Measurements from ENCODE around the gene PPP1R37.
A peak's percentile ranks its signal among the peaks of the same experiment; 100 is the strongest.

Gene PPP1R37

DNA sequence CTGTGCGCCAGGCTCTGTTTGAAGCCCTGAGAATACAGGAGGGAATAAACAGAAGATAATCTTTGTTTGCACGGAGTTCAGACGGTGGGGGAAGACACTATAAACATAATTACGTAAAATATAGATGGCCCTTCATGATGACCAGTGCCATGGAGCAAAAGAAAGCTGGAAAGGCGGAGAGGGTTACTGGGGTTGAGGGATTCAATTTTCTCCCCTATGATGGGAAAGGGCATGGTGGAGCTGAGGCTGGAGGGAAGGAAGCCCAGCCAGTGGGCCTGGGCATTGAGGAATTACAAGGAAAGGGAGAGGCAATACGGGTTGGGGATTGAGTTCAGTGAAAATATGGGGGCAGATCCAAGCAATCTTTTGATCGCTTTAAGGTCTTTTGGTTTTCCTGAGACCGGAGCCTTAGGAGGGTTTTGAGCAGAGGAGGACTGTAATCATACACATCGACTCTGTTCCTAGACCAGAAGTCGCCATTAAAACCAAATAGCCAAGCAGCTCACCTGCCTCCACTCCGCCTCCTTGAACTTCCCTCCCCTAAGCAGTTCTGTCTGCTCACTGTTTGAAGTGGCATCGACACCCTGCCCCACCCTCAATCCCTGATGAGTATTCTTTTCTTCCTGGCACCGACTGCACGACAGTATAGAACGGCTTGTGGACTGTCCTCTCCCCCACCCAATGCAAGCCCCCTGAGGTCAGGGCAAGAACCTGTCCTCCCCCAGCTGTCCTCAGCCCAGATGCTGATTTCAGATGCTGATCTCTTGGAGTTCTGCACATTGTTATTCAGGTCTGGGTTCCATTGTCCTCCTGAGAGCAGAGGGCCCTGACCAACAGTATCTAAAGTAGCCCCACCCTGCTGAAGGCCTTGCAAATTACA is 15.9 kb upstream of the PPP1R37 start:
- no peaks in the 10 kb centered on the region for H3K27me3 Mint-ChIP-seq
- H3K36me3 Mint-ChIP-seq (ENCODE audit: low read depth), result peaks cover 48% of the 10 kb centered on the region
- no peaks in the 10 kb centered on the region for H3K9me3 Mint-ChIP-seq
- peak overlapping the region; percentile 84 for H3K4me3 Mint-ChIP-seq
- H3K4me1 Mint-ChIP-seq (ENCODE audit: low read depth), result peaks cover 48% of the 10 kb centered on the region
- H3K27ac Mint-ChIP-seq, result peak overlapping the region; percentile 82
- no peak for DNase-seq

DNA sequence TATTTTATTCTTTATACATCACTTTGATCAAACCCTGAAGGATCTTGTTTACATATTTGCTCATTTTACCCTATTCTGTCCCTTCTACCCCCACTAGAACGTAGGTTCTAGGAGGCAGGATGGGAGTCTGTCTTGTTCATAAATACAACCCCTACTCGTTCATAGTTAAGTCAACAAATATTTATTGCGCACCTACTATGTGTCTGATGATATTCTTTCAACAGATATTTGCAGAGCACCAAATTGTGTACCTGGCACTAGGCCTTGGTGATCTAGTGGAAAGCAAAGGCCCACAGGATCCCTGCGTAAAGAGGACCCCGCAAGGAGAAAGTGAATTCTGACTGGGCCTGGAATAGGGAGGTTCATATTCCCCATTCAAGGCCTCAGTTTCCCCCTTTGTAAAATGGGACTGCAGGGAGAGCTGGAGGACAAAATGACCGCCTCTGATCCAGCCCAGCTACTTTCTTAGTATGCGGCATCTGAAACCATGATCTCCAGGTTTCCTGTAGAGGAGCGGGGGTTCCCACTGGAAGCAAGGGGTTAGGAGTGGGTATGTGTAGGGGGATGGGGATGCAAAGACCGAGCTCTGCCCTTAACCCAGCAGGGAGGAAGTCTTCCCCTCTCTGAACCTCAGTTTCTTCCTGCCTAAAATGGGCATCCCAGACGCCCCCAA is 14.5 kb upstream of the PPP1R37 start:
- H3K4me1 Mint-ChIP-seq (ENCODE audit: low read depth), result peaks cover 52% of the 10 kb centered on the region

DNA sequence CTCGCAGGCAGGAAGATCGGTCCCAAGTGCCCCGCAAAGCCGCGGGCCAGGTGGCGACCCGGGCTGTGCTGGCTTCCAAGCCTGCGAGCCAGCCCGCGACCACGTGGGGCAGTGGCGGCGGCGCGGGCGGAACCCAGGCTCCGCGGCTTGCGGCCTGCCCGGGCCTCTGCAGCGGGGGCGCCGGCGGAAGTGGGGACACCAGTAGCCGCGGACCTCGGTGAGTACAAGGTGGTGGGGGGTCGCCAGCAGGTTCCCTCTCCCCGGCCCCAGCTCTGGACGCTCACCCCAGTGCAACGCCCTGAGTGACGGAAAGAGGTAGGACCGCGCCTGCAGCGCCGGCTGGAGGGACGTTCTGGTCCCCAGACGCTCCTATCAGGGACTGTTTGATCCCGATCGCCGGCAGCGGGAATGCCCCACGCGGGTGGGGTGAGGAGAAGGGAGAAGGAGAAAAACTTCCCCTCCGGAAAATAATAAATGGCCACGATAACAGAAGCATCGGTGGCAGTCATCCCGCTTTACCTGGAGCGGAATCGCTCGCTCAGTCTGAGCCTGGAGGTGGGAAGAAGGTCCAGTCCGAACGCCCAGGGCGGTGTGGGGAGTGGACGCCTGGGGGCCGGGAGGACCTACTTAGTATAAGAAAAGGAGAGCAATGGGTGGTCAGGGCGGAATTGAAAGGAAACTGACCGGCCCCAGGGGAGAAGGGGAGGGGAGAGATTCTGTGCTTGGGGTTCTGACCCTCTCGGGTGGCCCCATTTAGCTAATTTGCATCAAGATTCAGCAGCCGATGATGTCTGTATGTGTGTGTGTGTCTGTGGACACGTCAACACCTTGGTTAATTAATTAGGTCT is 13.7 kb upstream of the PPP1R37 start, which contains the start of gene GEMIN7:
Gene GEMIN7, plus strand, starts transcription at position 198 of the 848 bp plus-strand sequence. CDS start 10,855 bp downstream, outside the sequence.
- no peaks in the 10 kb centered on the region for H3K9me3 Mint-ChIP-seq
- H3K4me3 Mint-ChIP-seq, result peak within 1 kb of the TSS; percentile 98
- peaks cover 52% of the 10 kb centered on the region for H3K4me1 Mint-ChIP-seq (ENCODE audit: low read depth)
- H3K27me3 Mint-ChIP-seq, result no peaks in the 10 kb centered on the region
- H3K27ac Mint-ChIP-seq, result peak within 1 kb of the TSS; percentile 94
- DNase-seq, result peak; percentile 93
- H3K36me3 Mint-ChIP-seq (ENCODE audit: low read depth), result peaks cover 53% of the 10 kb centered on the region

More for the DNA sequence above, 14.5 kb upstream of the PPP1R37 start:
- Mint-ChIP-seq H3K9me3 (no peaks in the 10 kb centered on the region), H3K36me3 (ENCODE audit: low read depth) (peaks cover 52% of the 10 kb centered on the region), H3K27me3 (no peaks in the 10 kb centered on the region), H3K4me3 (peak overlapping the region; percentile 98), H3K27ac (peak overlapping the region; percentile 79)
- no peak for DNase-seq

DNA sequence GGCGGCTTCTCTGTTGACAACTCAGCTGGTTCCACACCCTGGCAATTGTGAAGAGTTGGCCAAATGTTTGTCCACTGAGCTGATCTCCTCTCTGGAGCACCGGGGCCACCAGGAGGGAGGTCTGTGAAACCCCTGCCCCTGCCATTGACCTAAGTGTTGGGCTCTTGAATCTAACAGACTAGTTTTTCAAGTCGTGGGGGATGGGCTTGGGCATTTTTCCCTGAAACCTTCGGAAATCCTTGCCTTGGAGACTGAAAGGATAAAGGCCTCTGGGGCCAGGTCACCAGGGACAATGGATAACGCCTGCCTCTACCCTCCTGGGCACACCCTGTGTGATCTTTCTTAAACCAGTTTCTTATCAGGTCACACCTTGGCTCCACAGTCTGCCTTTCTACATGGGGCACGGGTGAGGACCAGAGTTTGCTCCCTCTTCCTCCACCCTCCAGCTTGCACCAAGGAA is 13.0 kb upstream of the PPP1R37 start:
- Mint-ChIP-seq H3K4me1 (ENCODE audit: low read depth) (peaks cover 46% of the 10 kb centered on the region), H3K9me3 (no peaks in the 10 kb centered on the region), H3K36me3 (ENCODE audit: low read depth) (peaks cover 50% of the 10 kb centered on the region), H3K27me3 (no peaks in the 10 kb centered on the region), H3K27ac (peak overlapping the region; percentile 94), H3K4me3 (peak overlapping the region; percentile 98)
- DNase-seq, result no peak

DNA sequence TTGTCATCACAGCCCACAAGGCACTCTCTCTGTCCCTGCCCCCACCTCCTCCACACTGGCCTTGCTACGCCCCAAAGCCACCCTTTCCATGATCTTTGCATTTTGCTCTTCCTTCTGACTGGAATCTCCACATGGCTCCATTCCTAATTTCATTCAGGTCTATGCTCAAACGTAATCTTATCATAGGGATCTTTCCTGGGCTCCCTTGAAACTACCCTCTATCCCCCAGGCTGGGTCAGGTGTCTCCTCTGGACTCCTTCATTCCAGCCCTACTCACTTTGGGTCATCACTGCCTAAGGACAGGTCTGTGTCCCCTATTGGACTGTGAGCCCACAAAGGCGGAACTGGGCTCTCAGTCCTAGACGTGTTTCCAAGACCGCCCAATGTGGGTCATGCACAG is 10.8 kb upstream of the PPP1R37 start:
- Mint-ChIP-seq H3K27ac (peak overlapping the region; percentile 42), H3K4me3 (no peak overlapping the region), H3K36me3 (ENCODE audit: low read depth) (peaks cover 63% of the 10 kb centered on the region), H3K27me3 (no peaks in the 10 kb centered on the region), H3K9me3 (no peaks in the 10 kb centered on the region), H3K4me1 (ENCODE audit: low read depth) (peaks cover 49% of the 10 kb centered on the region)
- DNase-seq, result no peak

DNA sequence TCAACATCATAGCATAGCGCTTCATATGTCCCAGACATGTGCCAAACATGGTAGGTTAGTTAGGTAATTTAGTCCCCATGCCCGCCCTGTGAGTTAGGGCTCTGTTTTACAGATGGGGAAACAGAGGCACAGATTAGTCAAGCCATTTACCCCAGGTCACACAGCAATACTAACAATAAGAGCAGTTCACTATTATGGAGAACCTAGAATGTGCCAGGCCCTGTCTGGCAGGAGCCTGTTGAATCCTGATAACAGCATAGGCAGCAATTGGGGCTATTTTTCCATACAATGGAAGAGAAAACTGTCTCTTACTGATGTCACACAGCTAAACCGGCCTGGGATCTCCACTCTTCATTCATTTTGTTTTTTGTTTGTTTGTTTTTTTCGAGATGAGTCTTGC is 6.5 kb upstream of the PPP1R37 start:
- Mint-ChIP-seq H3K27me3 (no peaks in the 10 kb centered on the region), H3K27ac (peak overlapping the region; percentile 70), H3K9me3 (no peaks in the 10 kb centered on the region), H3K36me3 (ENCODE audit: low read depth) (peaks cover 83% of the 10 kb centered on the region), H3K4me3 (no peak overlapping the region), H3K4me1 (ENCODE audit: low read depth) (peaks cover 41% of the 10 kb centered on the region)
- DNase-seq, result no peak

DNA sequence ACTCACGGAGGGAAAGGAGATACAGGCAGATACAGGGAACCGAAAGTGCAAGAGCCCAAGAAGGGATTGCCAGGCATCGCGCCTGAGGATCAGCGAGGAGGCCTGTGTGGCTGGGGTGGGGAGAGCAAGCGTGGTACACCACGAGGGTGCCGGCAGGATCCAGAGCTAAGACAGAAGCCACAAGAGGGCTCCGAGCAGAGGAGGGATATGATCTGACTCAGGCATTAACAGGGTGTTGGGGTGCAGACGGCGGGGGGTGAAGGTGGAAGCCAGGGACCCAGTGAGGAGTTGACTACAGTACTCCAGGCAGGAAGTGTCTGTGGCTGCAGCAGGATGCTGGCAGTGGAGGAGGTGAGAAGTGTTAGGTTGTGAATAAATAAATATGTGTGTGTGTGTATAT is 5.4 kb upstream of the PPP1R37 start:
- peaks cover 81% of the 10 kb centered on the region for H3K36me3 Mint-ChIP-seq (ENCODE audit: low read depth)
- peak overlapping the region; percentile 13 for H3K4me3 Mint-ChIP-seq
- no peaks in the 10 kb centered on the region for H3K9me3 Mint-ChIP-seq
- peak; percentile 45 for DNase-seq
- peak overlapping the region; percentile 88 for H3K27ac Mint-ChIP-seq
- H3K4me1 Mint-ChIP-seq (ENCODE audit: low read depth), result peaks cover 36% of the 10 kb centered on the region
- no peaks in the 10 kb centered on the region for H3K27me3 Mint-ChIP-seq

DNA sequence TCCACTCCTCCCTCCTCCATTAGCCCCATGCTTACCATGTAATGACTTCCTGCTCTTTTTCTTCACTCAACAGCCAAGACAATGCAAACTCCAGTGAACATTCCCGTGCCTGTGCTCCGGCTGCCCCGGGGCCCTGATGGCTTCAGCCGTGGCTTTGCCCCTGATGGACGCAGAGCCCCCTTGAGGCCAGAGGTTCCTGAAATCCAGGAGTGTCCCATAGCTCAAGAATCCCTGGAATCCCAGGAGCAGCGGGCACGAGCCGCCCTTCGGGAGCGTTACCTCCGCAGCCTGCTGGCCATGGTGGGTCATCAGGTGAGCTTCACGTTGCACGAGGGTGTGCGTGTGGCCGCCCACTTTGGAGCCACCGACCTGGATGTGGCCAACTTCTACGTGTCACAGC is 2.9 kb upstream of the PPP1R37 start:
- Mint-ChIP-seq H3K4me3 (no peak overlapping the region), H3K36me3 (ENCODE audit: low read depth) (peaks cover 87% of the 10 kb centered on the region), H3K27ac (no peak overlapping the region), H3K4me1 (ENCODE audit: low read depth) (peaks cover 54% of the 10 kb centered on the region), H3K9me3 (no peaks in the 10 kb centered on the region), H3K27me3 (no peaks in the 10 kb centered on the region)
- no peak for DNase-seq

DNA sequence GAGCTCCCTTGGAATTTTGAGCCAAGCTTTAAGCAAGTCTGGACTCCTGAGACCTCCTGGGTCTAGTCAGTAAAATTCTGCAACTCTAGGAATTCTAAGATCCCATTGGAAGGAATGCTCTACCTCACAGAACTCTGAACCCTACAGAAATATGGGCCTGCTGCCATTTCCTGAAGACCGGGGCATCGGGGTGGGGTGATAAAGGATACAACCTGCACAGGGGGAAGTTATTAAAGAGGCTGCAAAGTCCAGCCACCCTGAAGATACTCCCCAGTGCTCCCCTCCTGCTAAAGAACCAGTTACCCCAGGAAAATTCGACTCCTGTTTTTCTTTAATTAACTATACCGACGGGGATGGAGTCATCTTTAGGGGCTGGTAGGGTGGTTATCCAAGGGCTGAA is 2.4 kb upstream of the PPP1R37 start:
- Mint-ChIP-seq H3K4me3 (no peak overlapping the region), H3K9me3 (no peaks in the 10 kb centered on the region), H3K27me3 (no peaks in the 10 kb centered on the region), H3K4me1 (ENCODE audit: low read depth) (peaks cover 56% of the 10 kb centered on the region), H3K27ac (peak overlapping the region; percentile 98), H3K36me3 (ENCODE audit: low read depth) (peaks cover 82% of the 10 kb centered on the region)
- no peak for DNase-seq

DNA sequence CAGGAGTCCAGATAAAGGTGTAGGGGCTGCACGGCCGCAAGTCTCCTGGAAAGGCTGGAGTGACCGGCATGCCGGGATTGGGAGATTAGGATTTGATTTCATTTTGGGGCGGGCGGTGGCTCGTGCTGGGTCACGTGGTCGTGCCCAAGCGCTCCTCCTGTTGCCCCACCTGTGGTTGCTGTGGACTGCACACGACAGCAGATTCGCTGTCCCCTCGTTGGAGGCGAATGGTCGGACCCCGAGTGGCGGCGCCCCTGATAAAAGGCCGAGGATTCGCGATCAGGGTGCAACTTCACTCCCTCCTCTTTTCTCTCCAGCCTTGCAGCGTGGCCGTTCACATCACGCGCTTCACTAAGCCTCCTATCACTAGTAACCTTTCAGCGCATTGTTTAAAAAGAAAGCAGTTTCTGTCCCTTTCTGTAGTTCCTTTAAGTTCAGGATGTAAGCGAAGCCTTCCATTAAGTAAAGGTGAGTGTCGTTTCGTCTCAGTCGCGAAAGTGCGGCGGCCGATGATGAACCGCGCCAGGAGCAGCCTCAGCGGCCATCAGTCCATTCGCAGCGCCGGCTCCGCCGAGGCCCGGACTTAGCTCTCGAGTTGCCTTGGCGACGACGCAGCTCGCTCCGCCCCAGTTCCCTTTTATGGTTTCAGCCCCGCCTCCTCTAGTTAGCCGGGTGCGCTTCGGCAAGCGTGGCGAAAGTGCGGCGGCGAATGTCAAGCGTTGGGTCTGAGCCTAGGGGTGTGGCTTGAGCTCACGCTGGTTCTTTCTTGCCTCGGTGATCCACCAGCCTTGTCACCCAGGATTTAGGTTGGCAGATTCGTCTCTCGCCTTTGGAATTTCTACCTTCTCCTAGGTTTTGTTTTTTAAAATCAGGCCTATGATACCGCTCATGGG is 1.7 kb upstream of the PPP1R37 start:
- H3K36me3 Mint-ChIP-seq (ENCODE audit: low read depth), result peaks cover 85% of the 10 kb centered on the region
- H3K27ac Mint-ChIP-seq, result peak overlapping the region; percentile 98
- peak; percentile 98 for DNase-seq
- H3K4me1 Mint-ChIP-seq (ENCODE audit: low read depth), result peaks cover 61% of the 10 kb centered on the region
- no peaks in the 10 kb centered on the region for H3K9me3 Mint-ChIP-seq
- H3K4me3 Mint-ChIP-seq, result peak overlapping the region; percentile 93
- H3K27me3 Mint-ChIP-seq, result no peaks in the 10 kb centered on the region

DNA sequence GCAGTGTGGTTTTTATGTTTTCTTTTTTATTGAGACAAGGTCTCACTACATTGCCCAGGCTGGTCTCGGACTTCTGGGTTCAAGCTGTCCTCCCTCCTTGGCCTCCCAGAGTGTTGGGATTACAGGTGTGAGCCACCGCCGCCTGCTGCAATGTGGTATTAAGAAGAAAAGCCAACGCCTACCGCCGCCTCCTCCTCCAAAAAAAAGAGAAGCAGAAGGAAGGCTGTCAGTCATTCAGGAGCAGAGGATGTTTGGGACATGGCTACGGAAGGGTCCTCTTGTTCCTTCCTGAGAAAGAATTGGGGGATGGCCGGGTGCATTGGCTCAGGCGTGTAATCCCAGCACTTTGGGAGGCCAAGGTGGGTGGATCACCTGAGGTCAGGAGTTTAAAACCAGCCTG is 1.2 kb downstream of the PPP1R37 start:
- H3K36me3 Mint-ChIP-seq (ENCODE audit: low read depth), result peaks cover 70% of the 10 kb centered on the region
- peak overlapping the region; percentile 93 for H3K4me3 Mint-ChIP-seq
- DNase-seq, result no peak
- no peaks in the 10 kb centered on the region for H3K9me3 Mint-ChIP-seq
- peaks cover 70% of the 10 kb centered on the region for H3K4me1 Mint-ChIP-seq (ENCODE audit: low read depth)
- H3K27ac Mint-ChIP-seq, result peak overlapping the region; percentile 75
- no peaks in the 10 kb centered on the region for H3K27me3 Mint-ChIP-seq

DNA sequence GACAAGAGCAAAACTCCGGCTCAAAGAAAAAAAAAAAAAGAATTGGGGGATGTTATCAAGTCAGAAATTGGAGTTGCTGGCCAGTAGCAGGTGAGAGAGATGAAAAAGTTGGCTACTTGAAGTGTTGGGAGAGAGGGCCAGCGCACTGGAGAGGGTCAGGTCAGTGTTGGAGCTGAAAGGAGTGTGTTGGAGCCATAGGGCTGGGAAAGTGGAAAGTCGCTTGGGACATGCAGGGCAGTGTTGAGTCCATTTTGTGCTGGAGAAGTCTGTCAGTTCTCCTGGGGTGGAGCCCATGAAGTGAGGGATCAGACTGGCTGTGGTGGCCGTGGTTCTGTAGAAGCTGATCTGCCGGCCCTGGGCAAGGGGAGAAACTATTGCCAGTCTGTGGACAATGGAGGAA is 1.7 kb downstream of the PPP1R37 start:
- H3K9me3 Mint-ChIP-seq, result no peaks in the 10 kb centered on the region
- H3K27me3 Mint-ChIP-seq, result no peaks in the 10 kb centered on the region
- H3K4me1 Mint-ChIP-seq (ENCODE audit: low read depth), result peaks cover 75% of the 10 kb centered on the region

More for the DNA sequence above, 1.7 kb downstream of the PPP1R37 start:
- DNase-seq, result no peak
- Mint-ChIP-seq H3K4me3 (peak overlapping the region; percentile 93), H3K27ac (peak overlapping the region; percentile 68), H3K36me3 (ENCODE audit: low read depth) (peaks cover 68% of the 10 kb centered on the region)

Measured in activated T-cell treated with anti-CD3 and anti-CD28 coated beads, Interleukin-2, amount 50 U/mL, for 24 hours (primary cell).